GOT3 (cell line): Measurements from ENCODE around the gene MUCL1.

Experiments
- DNase-seq: peaks from one replicate; lab custom pipeline; 2025; ENCODE audit warnings: mixed read lengths; lab: John Stamatoyannopoulos, UW

MUCL1 gene

GRCh38 chr12:54891717-54892478 lies 37.6 kb downstream of the MUCL1 start:
- no peak for DNase-seq
